Cardiac muscle cell (in vitro differentiated cells and primary cell): Measurements from ENCODE around the gene RAB3A. TPM values are rescaled to one million over a fixed set of nuclear protein-coding genes. Genes with fewer than 3 reads are reported as not detected.
A peak's percentile ranks its signal among the peaks of the same experiment; 100 is the strongest.

Source experiments
- DNase-seq, 2 donors: peaks; one replicate each; pipeline versions ENCODE4 v3.0.0 to v3.0.0-alpha.2; 2010 to 2017; ENCODE audit warnings: low read depth in 1 of 2, low spot score in 1 of 2
- H3K27ac ChIP-seq: fragments of 200-600 bp; sonication (generic); 2 replicates; pipeline ENCODE4 v1.5.1; 2016
- H3K27me3 ChIP-seq: fragments of 200-600 bp; sonication (generic); 2 replicates; pipeline ENCODE4 v1.6.0; 2016; ENCODE audit warnings: control low read depth
- H3K36me3 ChIP-seq: fragments of 200-600 bp; sonication (generic); 2 replicates; pipeline ENCODE4 v1.5.1; 2016; ENCODE audit warnings: control low read depth
- H3K4me1 ChIP-seq: fragments of 200-600 bp; sonication (generic); 2 replicates; pipeline ENCODE4 v1.8.1; 2017; ENCODE audit warnings: low read depth, mild to moderate bottlenecking, mixed run types
- H3K4me3 ChIP-seq: fragments of 200-600 bp; sonication (generic); 2 replicates; pipeline ENCODE4 v1.5.1; 2016; ENCODE audit warnings: mild to moderate bottlenecking
- H3K9me3 ChIP-seq: fragments of 200-600 bp; sonication (generic); 2 replicates; pipeline ENCODE4 v1.5.1; 2017; ENCODE audit warnings: low read depth, mild to moderate bottlenecking, control low read depth
- CTCF ChIP-seq: IDR thresholded peaks from 2 replicates; pipeline ENCODE4 v1.5.1; 2012; ENCODE audit warnings: low read depth, mild to moderate bottlenecking, low read length
- polyA plus RNA-seq: library from polyadenylated mRNA; unstranded; fragments of >200 nt; fragmentation: Nextera tagmentation; extraction: Ambion mirVana; gene quantifications from 2 replicates; pipeline ENCODE4 v1.2.1, GENCODE V29; 2016
- total RNA-seq: library from RNA; depleted of rRNA; stranded (reverse); fragments of >200 nt; gene quantifications from 2 replicates; pipeline ENCODE4 v1.2.3, GENCODE V29; 2016

Gene RAB3A
- total and polyA plus RNA-seq, 2 experiments from 2014 or later = 12.5 to 13.0 TPM

- peaks cover 5% of the 10 kb centered on the region for H3K36me3 ChIP-seq
- no peak for TF ChIP-seq CTCF
- H3K27me3 ChIP-seq = no peaks in the 10 kb centered on the region
- peak; percentile 77 to 82 for DNase-seq
- peaks cover 10% of the 10 kb centered on the region for H3K4me1 ChIP-seq
- peak overlapping the region; percentile 94 for H3K27ac ChIP-seq
- no peaks in the 10 kb centered on the region for H3K9me3 ChIP-seq
- peak overlapping the region; percentile 56 for H3K4me3 ChIP-seq
Measured at GRCh38 chr19:18205200-18205892, 1.5 kb upstream of the RAB3A start.

- peak in 1 of 2 donors; percentile 84 for DNase-seq
- Histone ChIP-seq H3K27me3 (no peaks in the 10 kb centered on the region), H3K9me3 (no peaks in the 10 kb centered on the region)
Measured at GRCh38 chr19:18204394-18205199, 755 bp upstream of the RAB3A start.

GRCh38 chr19:18203408-18203862, 407 bp downstream of the RAB3A start:
- TF ChIP-seq CTCF = no peak
- H3K4me1 ChIP-seq = peaks cover 10% of the 10 kb centered on the region
- no peak overlapping the region for H3K27ac ChIP-seq
- H3K36me3 ChIP-seq = peaks cover 12% of the 10 kb centered on the region
- peak in 1 of 2 donors; percentile 22 for DNase-seq
- H3K4me3 ChIP-seq = peak overlapping the region; percentile 60
- H3K27me3 ChIP-seq = no peaks in the 10 kb centered on the region
- no peaks in the 10 kb centered on the region for H3K9me3 ChIP-seq

More at GRCh38 chr19:18204394-18205199, 755 bp upstream of the RAB3A start:
- H3K36me3 ChIP-seq = peaks cover 9% of the 10 kb centered on the region
- no peak for TF ChIP-seq CTCF
- peak overlapping the region; percentile 56 for H3K4me3 ChIP-seq
- peak overlapping the region; percentile 94 for H3K27ac ChIP-seq
- H3K4me1 ChIP-seq = peaks cover 10% of the 10 kb centered on the region

GRCh38 chr19:18202778-18203407, 949 bp downstream of the RAB3A start:
- peak; percentile 29 to 42 for DNase-seq
- peak overlapping the region; percentile 60 for H3K4me3 ChIP-seq
- H3K36me3 ChIP-seq = peaks cover 15% of the 10 kb centered on the region
- H3K4me1 ChIP-seq = peaks cover 10% of the 10 kb centered on the region
- H3K9me3 ChIP-seq = no peaks in the 10 kb centered on the region
- no peaks in the 10 kb centered on the region for H3K27me3 ChIP-seq
- peak; percentile 23 for TF ChIP-seq CTCF
- no peak overlapping the region for H3K27ac ChIP-seq

- H3K4me3 ChIP-seq = no peak overlapping the region
- no peaks in the 10 kb centered on the region for H3K9me3 ChIP-seq
- TF ChIP-seq CTCF = no peak
- peaks cover 10% of the 10 kb centered on the region for H3K4me1 ChIP-seq
- peaks cover 15% of the 10 kb centered on the region for H3K36me3 ChIP-seq
- no peaks in the 10 kb centered on the region for H3K27me3 ChIP-seq
- no peak for DNase-seq
- no peak overlapping the region for H3K27ac ChIP-seq
Measured at GRCh38 chr19:18202397-18202777, 1.5 kb downstream of the RAB3A start.
